ENCODE results near the gene ZNF638. TPM values are rescaled to one million over a fixed set of nuclear protein-coding genes. Genes with fewer than 3 reads are reported as not detected.

The ZNF638 gene
- total and polyA plus RNA-seq, 2 of the 8 experiments (the other 6 are each of a cell fraction or from before 2014, with no cell fraction given): 45.3 to 143 TPM

DNA sequence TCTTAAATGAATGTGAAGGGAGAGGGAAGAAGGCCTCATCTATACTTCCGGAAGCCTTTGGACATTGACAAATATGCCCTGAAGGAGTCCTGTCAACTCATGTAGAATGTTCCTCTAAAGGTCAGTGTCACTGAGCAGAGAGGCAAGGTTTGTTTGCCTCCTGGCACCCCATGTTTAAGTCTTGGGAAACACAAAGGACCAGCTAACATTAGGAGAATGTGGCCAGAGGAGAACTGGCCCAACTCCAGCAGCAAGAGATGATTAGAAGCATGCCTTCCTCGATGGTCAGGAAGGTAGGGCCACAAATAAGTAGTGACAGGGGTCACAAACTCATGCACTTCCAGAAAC lies 127.5 kb downstream of the ZNF638 start:
- no peak overlapping the region for H2BK20ac ChIP-seq (ENCODE audit: low read length)
- no peak overlapping the region for H2AFZ ChIP-seq (ENCODE audit: low read length)
- no peak overlapping the region for H4K5ac ChIP-seq (ENCODE audit: insufficient read length, low read depth, low read length)
- H2BK120ac ChIP-seq (replicated peaks; ENCODE audit: low read depth, low read length): no peak overlapping the region
- no peak for TF ChIP-seq SP2 (IDR thresholded peaks at IDR 0.05; ENCODE audit: low read length)
- TF ChIP-seq BACH1 (IDR thresholded peaks at IDR 0.05; ENCODE audit: low read length): no peak
- TF ChIP-seq SUZ12 (IDR thresholded peaks at IDR 0.05; ENCODE audit: low read length): no peak
- no peak for TF ChIP-seq SIN3A (conservative IDR thresholded peaks at IDR 0.05 in 1 of 2, IDR thresholded peaks at IDR 0.05 in 1 of 2; ENCODE audit: low read depth in 1 of 2, low read length in 2 of 2)
- no peak for TF ChIP-seq TAF1 (IDR thresholded peaks at IDR 0.05; ENCODE audit: low read depth, low read length)
- TF ChIP-seq BRCA1 (IDR thresholded peaks at IDR 0.05; ENCODE audit: low read depth, low read length): no peak
- TF ChIP-seq, protein P1, sequence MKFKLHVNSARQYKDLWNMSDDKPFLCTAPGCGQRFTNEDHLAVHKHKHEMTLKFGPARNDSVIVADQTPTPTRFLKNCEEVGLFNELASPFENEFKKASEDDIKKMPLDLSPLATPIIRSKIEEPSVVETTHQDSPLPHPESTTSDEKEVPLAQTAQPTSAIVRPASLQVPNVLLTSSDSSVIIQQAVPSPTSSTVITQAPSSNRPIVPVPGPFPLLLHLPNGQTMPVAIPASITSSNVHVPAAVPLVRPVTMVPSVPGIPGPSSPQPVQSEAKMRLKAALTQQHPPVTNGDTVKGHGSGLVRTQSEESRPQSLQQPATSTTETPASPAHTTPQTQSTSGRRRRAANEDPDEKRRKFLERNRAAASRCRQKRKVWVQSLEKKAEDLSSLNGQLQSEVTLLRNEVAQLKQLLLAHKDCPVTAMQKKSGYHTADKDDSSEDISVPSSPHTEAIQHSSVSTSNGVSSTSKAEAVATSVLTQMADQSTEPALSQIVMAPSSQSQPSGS (IDR thresholded peaks at IDR 0.05; ENCODE audit: low read length): no peak
- TF ChIP-seq POLR2AphosphoS5 (IDR thresholded peaks at IDR 0.05; ENCODE audit: low read depth, low read length): no peak
- TF ChIP-seq GTF2F1 (IDR thresholded peaks at IDR 0.05; ENCODE audit: borderline replicate concordance, low read depth, low read length): no peak
- TF ChIP-seq POU5F1 (IDR thresholded peaks at IDR 0.05; ENCODE audit: low read depth, low read length): no peak
- no peak for TF ChIP-seq RXRA (IDR thresholded peaks at IDR 0.05; ENCODE audit: insufficient read depth, low read depth, low read length)
- no peak overlapping the region for H3K9ac ChIP-seq (replicated peaks in 1 of 4; ENCODE audit: extremely low read depth in 1 of 4, low read depth in 3 of 4, low read length in 3 of 4)
- H4K20me1 ChIP-seq (replicated peaks in 1 of 2; ENCODE audit: control insufficient read depth in 1 of 2, insufficient read depth in 2 of 2, low read length in 2 of 2): peaks cover 2 to 4% of the 10 kb centered on the region in 2 experiments
- H3K18ac ChIP-seq (ENCODE audit: extremely low read depth, low read length): no peak overlapping the region
- no peak for FAIRE-seq
- H4K91ac ChIP-seq (replicated peaks; ENCODE audit: insufficient read length, low read length): no peak overlapping the region
- H2BK15ac ChIP-seq (ENCODE audit: low read length): no peak overlapping the region
- CTCF ChIA-PET (ENCODE audit: partially characterized antibody): interaction anchor here (0.6 to 11.9 kb wide), 8 partner anchors 8 to 1165 kb away, joined by 3 to 238 read pairs (median 24); partner anchors contain the start of gene DYSF
- peaks cover 20 to 37% (median 28%) of the 10 kb centered on the region in 4 experiments for H3K4me1 ChIP-seq (replicated peaks in 1 of 4; ENCODE audit: control insufficient read depth in 3 of 4, insufficient read depth in 4 of 4, low read length in 3 of 4)
- H3K27ac ChIP-seq (ENCODE audit: low read depth, low read length): no peak overlapping the region
- peaks cover 2% of the 10 kb centered on the region; the same call in 1 of the 2 replicates for H3K23me2 ChIP-seq (ENCODE audit: low read depth, low read length)
- H3K79me2 ChIP-seq (ENCODE audit: control insufficient read depth in 1 of 2, insufficient read depth in 2 of 2, low read length in 2 of 2): no peaks in the 10 kb centered on the region
- no peak overlapping the region for H3K23ac ChIP-seq (ENCODE audit: insufficient read length)
- no peaks in the 10 kb centered on the region; the same call in 1 of the 2 replicates for H3K79me1 ChIP-seq (ENCODE audit: low read depth, low read length)
- H2BK12ac ChIP-seq (ENCODE audit: low read depth, low read length): no peak overlapping the region
- peaks cover 9 to 64% (median 53%) of the 10 kb centered on the region in 4 experiments for H3K27me3 ChIP-seq (replicated peaks in 1 of 4; ENCODE audit: control insufficient read depth in 3 of 4, extremely low read depth in 1 of 4, insufficient read depth in 3 of 4, low read length in 3 of 4)
- H2BK5ac ChIP-seq (ENCODE audit: low read depth, low read length): no peak overlapping the region
- peak in 1 of 2 experiments; percentile 26 for DNase-seq (ENCODE audit: low read depth in 1 of 2, low spot score in 2 of 2)
- H3K9me3 ChIP-seq (ENCODE audit: insufficient read depth in 2 of 2, low read depth in 1 of 2, low read length in 1 of 2): no peaks in the 10 kb centered on the region
- no peak overlapping the region; the same call in 1 of the 2 replicates for H2AK5ac ChIP-seq (ENCODE audit: low read depth, low read length)
- POLR2A ChIA-PET (ENCODE audit: partially characterized antibody): interaction anchor here (1.6 kb wide), 1 partner anchor 8 kb away, joined by 10 read pairs; no protein-coding TSS in a partner anchor
- 80% methylated on average over 2 of the region's 2 CpGs; no CpG with 5 or more reads in 1 of the 2 experiments for WGBS, 2 experiments (ENCODE audit: extremely low coverage in 1 of 2, insufficient coverage in 1 of 2, insufficient read length in 1 of 2, insufficient replicate concordance in 2 of 2, low coverage in 1 of 2, low lambda C conversion rate in 2 of 2, missing lambda C conversion rate in 1 of 2)
- no peak overlapping the region for H3K14ac ChIP-seq (ENCODE audit: insufficient read length)
- no peak overlapping the region; the same call in 1 of the 2 replicates for H4K8ac ChIP-seq (ENCODE audit: extremely low read depth, insufficient read depth, low read length)
- H3K56ac ChIP-seq (replicated peaks; ENCODE audit: insufficient read length, low read depth, low read length): no peak overlapping the region
- no peak overlapping the region for H3K4me2 ChIP-seq (ENCODE audit: insufficient read depth in 1 of 2, low read depth in 2 of 2, low read length in 2 of 2)
- no peak overlapping the region for H3K4ac ChIP-seq (replicated peaks; ENCODE audit: insufficient read length, low read depth, low read length)
- no peaks in the 10 kb centered on the region for H3K36me3 ChIP-seq (ENCODE audit: control insufficient read depth in 2 of 4, insufficient read depth in 4 of 4, low read length in 3 of 4)
- H3K4me3 ChIP-seq (ENCODE audit: extremely low read depth in 1 of 4, insufficient read depth in 2 of 4, low read depth in 3 of 4, low read length in 4 of 4): no peak overlapping the region

All from H1 (cell line).